ENCODE measurements around the gene XPR1.
"Not testable (repeated sequence)": the region's sequence is repeated elsewhere in the genome, so short reads cannot be mapped to it uniquely, and the experiment has no call there.

Gene XPR1

DNA sequence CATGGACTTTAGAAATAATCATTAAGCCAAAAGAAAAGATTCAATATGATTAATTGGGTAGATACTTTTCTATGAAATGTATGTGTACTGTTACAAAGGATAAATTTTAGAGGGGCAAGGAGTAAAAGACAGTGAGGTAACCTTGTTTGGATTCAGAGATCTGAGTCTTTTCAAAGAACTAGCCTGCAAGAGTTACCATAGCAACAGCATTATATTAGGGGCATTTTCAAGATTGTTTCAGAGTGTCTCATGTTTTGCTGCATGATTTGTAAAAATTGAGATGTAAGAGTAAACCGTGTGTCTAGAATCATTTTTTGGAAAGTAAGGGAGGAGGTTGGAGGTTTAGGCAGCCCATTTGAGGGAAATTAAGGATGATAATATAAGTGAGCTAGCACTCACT, 210.2 kb downstream of the XPR1 start:
- Mint-ChIP-seq H3K27me3 (no peaks in the 10 kb centered on the region), H3K36me3 (peaks cover 14% of the 10 kb centered on the region), H3K9me3 (no peaks in the 10 kb centered on the region), H3K4me3 (no peak overlapping the region), H3K4me1 (peaks cover 12% of the 10 kb centered on the region), H3K27ac (no peak overlapping the region)

GRCh38 chr1:180842491-180843275, 210.9 kb downstream of the XPR1 start:
- Mint-ChIP-seq H3K4me1 (peaks cover 5% of the 10 kb centered on the region), H3K27ac (no peak overlapping the region), H3K27me3 (no peaks in the 10 kb centered on the region), H3K4me3 (no peak overlapping the region), H3K9me3 (no peaks in the 10 kb centered on the region), H3K36me3 (peaks cover 14% of the 10 kb centered on the region)

DNA sequence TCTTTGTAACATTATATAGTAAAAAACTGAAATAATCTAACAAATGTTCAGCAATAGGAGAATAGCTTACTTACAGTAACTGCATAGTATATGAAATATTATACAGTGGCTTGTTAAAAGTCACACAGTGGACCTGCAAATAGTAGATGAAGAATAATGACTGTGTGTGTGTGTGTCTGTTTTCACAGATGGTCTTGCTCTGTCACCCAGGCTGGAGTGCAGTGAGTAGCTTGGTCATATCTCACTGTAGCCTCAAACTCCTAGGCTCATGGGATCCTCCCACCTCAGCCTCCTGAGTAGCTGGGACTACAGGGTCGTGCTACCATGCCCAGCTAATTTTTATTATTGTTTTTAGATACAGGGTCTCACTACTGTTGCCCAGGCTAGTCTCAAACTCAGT, 213.5 kb downstream of the XPR1 start:
- Mint-ChIP-seq H3K27ac (no peak overlapping the region), H3K9me3 (no peaks in the 10 kb centered on the region), H3K36me3 (peaks cover 6% of the 10 kb centered on the region), H3K4me3 (no peak overlapping the region), H3K27me3 (no peaks in the 10 kb centered on the region), H3K4me1 (no peaks in the 10 kb centered on the region)

- Mint-ChIP-seq H3K27me3 (no peaks in the 10 kb centered on the region), H3K27ac (no peak overlapping the region), H3K4me1 (peaks cover 23% of the 10 kb centered on the region), H3K4me3 (no peak overlapping the region), H3K9me3 (no peaks in the 10 kb centered on the region), H3K36me3 (peaks cover 16% of the 10 kb centered on the region)
These were observed 216.4 kb downstream of the XPR1 start for GRCh38 chr1:180848191-180848590.

GRCh38 chr1:180849031-180849775, 217.4 kb downstream of the XPR1 start:
- H3K27me3 Mint-ChIP-seq = no peaks in the 10 kb centered on the region
- no peaks in the 10 kb centered on the region for H3K9me3 Mint-ChIP-seq
- H3K4me1 Mint-ChIP-seq = peaks cover 33% of the 10 kb centered on the region
- no peak overlapping the region for H3K27ac Mint-ChIP-seq
- H3K36me3 Mint-ChIP-seq = peaks cover 17% of the 10 kb centered on the region
- no peak overlapping the region for H3K4me3 Mint-ChIP-seq

- H3K9me3 Mint-ChIP-seq = no peaks in the 10 kb centered on the region
- no peak overlapping the region for H3K4me3 Mint-ChIP-seq
- H3K27me3 Mint-ChIP-seq = no peaks in the 10 kb centered on the region
- peaks cover 36% of the 10 kb centered on the region for H3K4me1 Mint-ChIP-seq
- peaks cover 17% of the 10 kb centered on the region for H3K36me3 Mint-ChIP-seq
- no peak overlapping the region for H3K27ac Mint-ChIP-seq
These were observed 220.4 kb downstream of the XPR1 start for GRCh38 chr1:180851995-180852887.

GRCh38 chr1:180854001-180854400, 222.2 kb downstream of the XPR1 start:
- Mint-ChIP-seq H3K4me1 (peaks cover 36% of the 10 kb centered on the region), H3K36me3 (peaks cover 18% of the 10 kb centered on the region), H3K27me3 (no peaks in the 10 kb centered on the region), H3K4me3 (no peak overlapping the region), H3K27ac (no peak overlapping the region), H3K9me3 (no peaks in the 10 kb centered on the region)

- H3K4me1 Mint-ChIP-seq = peaks cover 36% of the 10 kb centered on the region
- no peaks in the 10 kb centered on the region for H3K9me3 Mint-ChIP-seq
- H3K36me3 Mint-ChIP-seq = peaks cover 18% of the 10 kb centered on the region
- H3K4me3 Mint-ChIP-seq = no peak overlapping the region
- H3K27ac Mint-ChIP-seq = no peak overlapping the region
- no peaks in the 10 kb centered on the region for H3K27me3 Mint-ChIP-seq
These were observed 222.6 kb downstream of the XPR1 start for GRCh38 chr1:180854456-180854855.

DNA sequence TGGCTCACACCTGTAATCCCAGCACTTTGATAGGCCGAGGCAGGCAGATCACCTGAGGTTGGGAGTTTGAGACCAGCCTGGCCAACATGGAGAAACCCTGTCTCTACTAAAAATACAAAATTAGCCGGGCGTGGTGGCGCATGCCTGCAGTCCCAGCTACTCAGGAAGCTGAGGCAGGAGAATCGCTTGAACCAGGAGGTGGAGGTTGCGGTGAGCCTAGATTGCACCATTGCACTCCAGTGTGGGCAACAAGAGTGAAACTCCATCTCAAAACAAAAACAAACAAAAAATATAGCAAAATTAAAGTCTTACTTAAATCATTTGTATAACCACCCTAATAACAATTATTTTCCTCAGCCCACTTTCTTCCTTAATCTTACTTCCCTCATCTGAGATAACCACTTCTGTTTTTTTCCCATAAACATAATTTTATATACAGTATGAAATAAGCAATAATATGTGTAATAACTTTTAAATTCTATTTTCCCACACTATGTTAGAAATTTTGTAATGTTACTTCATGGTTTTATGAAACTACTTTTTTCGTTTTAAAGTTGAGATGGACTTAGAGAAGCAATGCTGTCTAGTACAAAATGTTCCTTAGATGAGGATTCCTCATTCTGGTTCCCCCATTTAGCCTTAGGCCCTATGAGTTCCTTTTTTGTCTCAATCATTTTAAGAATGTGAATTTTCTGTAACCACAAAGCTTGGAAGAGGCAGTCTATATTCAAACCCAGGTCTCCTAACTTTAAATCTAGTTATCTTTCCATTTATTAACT, 226.3 kb downstream of the XPR1 start:
- H3K4me1 Mint-ChIP-seq = peaks cover 14% of the 10 kb centered on the region
- H3K27me3 Mint-ChIP-seq, H3K27ac Mint-ChIP-seq, H3K4me3 Mint-ChIP-seq, H3K9me3 Mint-ChIP-seq, H3K36me3 Mint-ChIP-seq: not testable (repeated sequence)

GRCh38 chr1:180859306-180859705, 227.5 kb downstream of the XPR1 start:
- H3K9me3 Mint-ChIP-seq = no peaks in the 10 kb centered on the region
- no peak overlapping the region for H3K4me3 Mint-ChIP-seq
- peaks cover 2% of the 10 kb centered on the region for H3K4me1 Mint-ChIP-seq
- H3K27ac Mint-ChIP-seq = no peak overlapping the region
- H3K27me3 Mint-ChIP-seq = no peaks in the 10 kb centered on the region
- H3K36me3 Mint-ChIP-seq = peaks cover 7% of the 10 kb centered on the region

DNA sequence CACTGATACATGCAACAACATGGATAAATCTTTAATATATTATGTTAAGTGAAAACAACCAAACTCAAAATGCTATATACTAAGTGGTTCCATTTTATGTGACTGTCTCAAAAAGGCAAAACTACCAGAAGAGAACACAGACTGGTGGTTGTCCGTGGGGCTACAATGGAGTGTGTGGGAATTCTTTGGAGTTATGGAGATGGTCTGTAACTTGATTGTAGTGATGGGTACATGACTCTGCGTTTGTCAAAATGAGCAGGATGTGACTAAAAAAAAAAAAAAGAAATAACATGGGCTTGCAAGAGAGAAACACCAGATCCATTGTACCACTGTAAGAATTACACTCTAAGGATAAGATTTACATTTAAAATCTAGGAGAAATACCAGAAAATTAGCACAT, 228.7 kb downstream of the XPR1 start:
- H3K27me3 Mint-ChIP-seq = no peaks in the 10 kb centered on the region
- no peak overlapping the region for H3K27ac Mint-ChIP-seq
- H3K4me1 Mint-ChIP-seq = no peaks in the 10 kb centered on the region

DNA sequence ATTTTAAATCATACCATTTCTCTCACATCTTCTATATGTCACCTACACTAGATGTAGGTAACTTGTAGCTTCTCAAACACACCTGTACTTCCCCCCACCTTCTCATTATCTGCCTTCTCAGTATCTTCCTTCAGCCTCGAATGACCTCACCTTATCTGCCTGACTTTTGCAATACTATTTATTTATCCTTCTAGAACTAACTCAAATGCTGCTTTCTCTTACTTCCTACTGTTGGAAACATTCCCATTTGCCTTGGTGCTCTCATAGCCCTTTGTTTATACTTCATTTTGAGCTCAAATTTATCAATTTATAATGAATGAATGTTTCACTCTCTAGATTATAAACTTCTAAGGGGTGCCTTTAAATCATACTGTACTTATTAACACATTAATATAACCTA, 230.5 kb downstream of the XPR1 start:
- Mint-ChIP-seq H3K4me3 (no peak overlapping the region), H3K4me1 (no peaks in the 10 kb centered on the region), H3K36me3 (peaks cover 10% of the 10 kb centered on the region), H3K27ac (no peak overlapping the region), H3K27me3 (no peaks in the 10 kb centered on the region), H3K9me3 (no peaks in the 10 kb centered on the region)

More for the DNA sequence above, 228.7 kb downstream of the XPR1 start:
- Mint-ChIP-seq H3K4me3 (no peak overlapping the region), H3K36me3 (peaks cover 10% of the 10 kb centered on the region), H3K9me3 (no peaks in the 10 kb centered on the region)

GRCh38 chr1:180863158-180863775, 231.4 kb downstream of the XPR1 start:
- H3K27ac Mint-ChIP-seq = no peak overlapping the region
- peaks cover 9% of the 10 kb centered on the region for H3K36me3 Mint-ChIP-seq
- H3K4me3 Mint-ChIP-seq = no peak overlapping the region
- H3K4me1 Mint-ChIP-seq = no peaks in the 10 kb centered on the region
- no peaks in the 10 kb centered on the region for H3K27me3 Mint-ChIP-seq
- no peaks in the 10 kb centered on the region for H3K9me3 Mint-ChIP-seq

DNA sequence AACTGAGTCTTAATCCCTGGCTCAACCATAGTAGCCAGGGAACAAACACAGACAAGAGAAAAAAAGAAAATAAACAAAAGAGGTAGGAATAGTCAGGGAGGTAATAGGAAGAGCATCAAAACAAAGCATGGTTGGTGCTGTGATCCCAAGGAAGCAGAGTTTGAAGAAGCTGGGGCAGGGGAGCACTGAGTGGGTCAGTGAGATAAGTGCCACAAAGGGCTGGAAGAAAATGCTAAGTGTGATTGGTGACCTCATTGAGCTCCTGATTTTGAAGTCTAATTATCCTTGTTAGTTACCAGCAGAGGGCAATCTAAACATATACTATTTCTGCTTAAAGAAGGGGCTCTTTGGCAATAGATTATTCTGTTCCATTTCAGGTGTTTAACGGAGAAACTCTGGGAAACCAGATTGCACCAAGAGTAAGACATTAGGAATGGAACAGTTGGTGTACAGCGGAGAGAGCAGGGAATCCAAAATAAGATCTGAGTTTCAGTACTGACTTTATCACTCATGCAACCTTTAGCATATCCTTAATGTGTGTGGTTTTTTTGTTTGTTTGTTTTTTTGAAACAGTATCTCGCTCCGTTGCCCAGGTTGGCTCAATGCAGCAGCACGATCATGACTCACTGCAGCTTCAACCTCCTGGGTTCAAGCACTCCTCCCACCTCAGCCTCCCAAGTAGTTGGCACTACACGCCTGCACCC, 250.1 kb downstream of the XPR1 start:
- H3K36me3 Mint-ChIP-seq = peaks cover 7% of the 10 kb centered on the region
- no peaks in the 10 kb centered on the region for H3K27me3 Mint-ChIP-seq
- H3K4me3 Mint-ChIP-seq = no peak overlapping the region
- no peaks in the 10 kb centered on the region for H3K9me3 Mint-ChIP-seq
- H3K27ac Mint-ChIP-seq = no peak overlapping the region
- H3K4me1 Mint-ChIP-seq = peaks cover 4% of the 10 kb centered on the region

Measured in activated naive CD4-positive, alpha-beta T cell treated with anti-CD3 and anti-CD28 coated beads, Interleukin-2, amount 50 U/mL, for 24 hours (primary cell).